DND-41 (cell line): ENCODE measurements around the gene SCD5.

Experiments used
- EZH2 ChIP-seq: IDR thresholded peaks from 3 replicates; pipeline ENCODE4 v1.6.1; 2012; ENCODE audit warnings: borderline replicate concordance, low read depth, mild to moderate bottlenecking, moderate library complexity, low read length, inconsistent platforms; ENCODE audit not compliant: severe bottlenecking
- TF ChIP-seq, protein P1 (sequence below): IDR thresholded peaks from 2 replicates; pipeline ENCODE4 v1.5.1; 2012; ENCODE audit warnings: borderline replicate concordance, low read length, moderate library complexity, mild to moderate bottlenecking; ENCODE audit not compliant: poor library complexity, severe bottlenecking; ENCODE audit errors: extremely low read depth

DNA sequence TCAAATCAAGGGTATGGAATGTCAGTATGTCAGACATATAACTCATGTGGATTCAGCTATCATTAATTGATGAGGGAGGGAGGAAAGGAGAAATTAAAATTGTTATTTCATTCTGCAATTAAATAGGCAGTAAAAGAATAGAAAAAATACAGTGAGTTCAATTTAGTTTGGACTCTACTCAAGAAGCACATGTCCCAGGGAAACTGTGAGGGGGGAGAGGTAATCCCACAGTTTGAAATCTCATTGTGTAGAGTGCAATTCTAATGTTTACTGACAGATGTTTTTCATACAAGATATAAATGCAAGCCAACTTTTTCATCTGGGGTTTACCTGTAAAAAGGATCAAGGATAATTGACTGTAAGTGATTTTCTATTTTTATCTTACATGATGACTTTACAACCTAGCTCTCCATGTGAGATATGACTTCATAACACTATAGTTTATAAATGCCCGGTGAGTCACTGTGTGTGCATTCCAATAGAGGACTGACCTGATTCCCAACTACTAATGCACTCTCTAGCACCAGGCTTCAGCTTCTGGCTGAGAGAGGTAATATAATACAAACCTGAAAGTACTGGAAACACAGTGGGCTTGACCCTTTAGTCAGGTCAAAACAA is 35.2 kb upstream of the SCD5 start:
- TF ChIP-seq, protein P1, sequence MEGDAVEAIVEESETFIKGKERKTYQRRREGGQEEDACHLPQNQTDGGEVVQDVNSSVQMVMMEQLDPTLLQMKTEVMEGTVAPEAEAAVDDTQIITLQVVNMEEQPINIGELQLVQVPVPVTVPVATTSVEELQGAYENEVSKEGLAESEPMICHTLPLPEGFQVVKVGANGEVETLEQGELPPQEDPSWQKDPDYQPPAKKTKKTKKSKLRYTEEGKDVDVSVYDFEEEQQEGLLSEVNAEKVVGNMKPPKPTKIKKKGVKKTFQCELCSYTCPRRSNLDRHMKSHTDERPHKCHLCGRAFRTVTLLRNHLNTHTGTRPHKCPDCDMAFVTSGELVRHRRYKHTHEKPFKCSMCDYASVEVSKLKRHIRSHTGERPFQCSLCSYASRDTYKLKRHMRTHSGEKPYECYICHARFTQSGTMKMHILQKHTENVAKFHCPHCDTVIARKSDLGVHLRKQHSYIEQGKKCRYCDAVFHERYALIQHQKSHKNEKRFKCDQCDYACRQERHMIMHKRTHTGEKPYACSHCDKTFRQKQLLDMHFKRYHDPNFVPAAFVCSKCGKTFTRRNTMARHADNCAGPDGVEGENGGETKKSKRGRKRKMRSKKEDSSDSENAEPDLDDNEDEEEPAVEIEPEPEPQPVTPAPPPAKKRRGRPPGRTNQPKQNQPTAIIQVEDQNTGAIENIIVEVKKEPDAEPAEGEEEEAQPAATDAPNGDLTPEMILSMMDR: no peak
- TF ChIP-seq EZH2: no peak
